Measurements from ENCODE around the gene ZCCHC8. TPM values are rescaled to one million over a fixed set of nuclear protein-coding genes. Genes with fewer than 3 reads are reported as not detected.

The ZCCHC8 gene
- total and polyA plus RNA-seq, 2 of the 8 experiments (the other 6 are each of a cell fraction or from before 2014, with no cell fraction given) = 13.8 to 28.9 TPM

GRCh38 chr12:122421821-122422729 is 78.7 kb downstream of the ZCCHC8 start, which contains the start of gene CLIP1:
Gene CLIP1, minus strand, starts transcription at chr12:122422669. Its CDS starts 42,217 bp downstream, at chr12:122380452.
- peak within 1 kb of the TSS; percentile 96; the same call in 1 of the 2 replicates for H4K8ac ChIP-seq (ENCODE audit: extremely low read depth, insufficient read depth, low read length)
- no peak within 1 kb of the TSS for H2BK20ac ChIP-seq (ENCODE audit: low read length)
- CTCF ChIA-PET (ENCODE audit: partially characterized antibody) = interaction anchor here (1.1 to 4.0 kb wide), 2 partner anchors 16 to 22 kb away, joined by 3 to 22 read pairs; no protein-coding TSS in a partner anchor
- peaks cover 0 to 10% (median 4%) of the 10 kb centered on the region in 4 experiments; a peak in 3 of 7 replicates for H3K4me1 ChIP-seq (replicated peaks in 1 of 4; ENCODE audit: control insufficient read depth in 3 of 4, insufficient read depth in 4 of 4, low read length in 3 of 4)
- H2BK5ac ChIP-seq (ENCODE audit: low read depth, low read length) = no peak within 1 kb of the TSS
- H3K4me2 ChIP-seq (ENCODE audit: insufficient read depth in 1 of 2, low read depth in 2 of 2, low read length in 2 of 2) = peak within 1 kb of the TSS; percentile 89 to 96
- H2AFZ ChIP-seq (ENCODE audit: low read length) = peak within 1 kb of the TSS; percentile 83
- H3K79me1 ChIP-seq (ENCODE audit: low read depth, low read length) = no peaks in the 10 kb centered on the region
- H3K23ac ChIP-seq (ENCODE audit: insufficient read length) = no peak within 1 kb of the TSS
- WGBS, 2 experiments (ENCODE audit: extremely low coverage in 1 of 2, insufficient coverage in 1 of 2, insufficient read length in 1 of 2, insufficient replicate concordance in 2 of 2, low coverage in 1 of 2, low lambda C conversion rate in 2 of 2, missing lambda C conversion rate in 1 of 2) = 1% methylated on average over 27 of the region's 118 CpGs; no CpG with 5 or more reads in 1 of the 2 experiments
- peak within 1 kb of the TSS; percentile 63 to 90 (median 84) for H3K9ac ChIP-seq (replicated peaks in 1 of 4; ENCODE audit: extremely low read depth in 1 of 4, low read depth in 3 of 4, low read length in 3 of 4)
- H3K27ac ChIP-seq (ENCODE audit: low read depth, low read length) = peak within 1 kb of the TSS; percentile 41; the same call in 1 of the 2 replicates
- no peak within 1 kb of the TSS for H3K56ac ChIP-seq (replicated peaks; ENCODE audit: insufficient read length, low read depth, low read length)
- H2BK120ac ChIP-seq (replicated peaks; ENCODE audit: low read depth, low read length) = peak within 1 kb of the TSS; percentile 33
- H3K4ac ChIP-seq (replicated peaks; ENCODE audit: insufficient read length, low read depth, low read length) = no peak within 1 kb of the TSS
- no peaks in the 10 kb centered on the region for H3K36me3 ChIP-seq (ENCODE audit: control insufficient read depth in 2 of 4, insufficient read depth in 4 of 4, low read length in 3 of 4)
- H2BK12ac ChIP-seq (ENCODE audit: low read depth, low read length) = no peak within 1 kb of the TSS
- H3K4me3 ChIP-seq (ENCODE audit: extremely low read depth in 1 of 4, insufficient read depth in 2 of 4, low read depth in 3 of 4, low read length in 4 of 4) = peak within 1 kb of the TSS; percentile 67 to 81 (median 72)
- H4K91ac ChIP-seq (replicated peaks; ENCODE audit: insufficient read length, low read length) = peak within 1 kb of the TSS; percentile 83
- no peaks in the 10 kb centered on the region for H4K20me1 ChIP-seq (replicated peaks in 1 of 2; ENCODE audit: control insufficient read depth in 1 of 2, insufficient read depth in 2 of 2, low read length in 2 of 2)
- H3K18ac ChIP-seq (ENCODE audit: extremely low read depth, low read length) = peak within 1 kb of the TSS; percentile 91
- H2BK15ac ChIP-seq (ENCODE audit: low read length) = 0 out of 2 replicates have a peak within 1 kb of the TSS, but pooled peaks have one; percentile 18
- H3K9me3 ChIP-seq (ENCODE audit: insufficient read depth in 2 of 2, low read depth in 1 of 2, low read length in 1 of 2) = no peaks in the 10 kb centered on the region
- FAIRE-seq (no peak), DNase-seq (ENCODE audit: low read depth in 1 of 2, low spot score in 2 of 2) (peak in 1 of 2 experiments; percentile 81)
- peaks cover 0 to 4% of the 10 kb centered on the region in 2 experiments; a peak in 1 of 4 replicates for H3K79me2 ChIP-seq (ENCODE audit: control insufficient read depth in 1 of 2, insufficient read depth in 2 of 2, low read length in 2 of 2)
- POLR2A ChIA-PET (ENCODE audit: partially characterized antibody) = interaction anchor here (0.7 to 2.9 kb wide), 7 partner anchors 10 to 88 kb away, joined by 3 to 8 read pairs (median 4); no protein-coding TSS in a partner anchor
- no peak within 1 kb of the TSS; the same call in 1 of the 2 replicates for H2AK5ac ChIP-seq (ENCODE audit: low read depth, low read length)
- peak within 1 kb of the TSS; percentile 34 for H4K5ac ChIP-seq (ENCODE audit: insufficient read length, low read depth, low read length)
- H3K27me3 ChIP-seq (replicated peaks in 1 of 4; ENCODE audit: control insufficient read depth in 3 of 4, extremely low read depth in 1 of 4, insufficient read depth in 3 of 4, low read length in 3 of 4) = no peaks in the 10 kb centered on the region
- H3K14ac ChIP-seq (ENCODE audit: insufficient read length) = no peak within 1 kb of the TSS
- peaks cover 9% of the 10 kb centered on the region for H3K23me2 ChIP-seq (ENCODE audit: low read depth, low read length)
- TF ChIP-seq SIN3A (conservative IDR thresholded peaks at IDR 0.05 in 1 of 2, IDR thresholded peaks at IDR 0.05 in 1 of 2; ENCODE audit: low read depth in 1 of 2, low read length in 2 of 2) = peak in 1 of 2 experiments; percentile 76; a peak in 2 of 4 replicates
- TF ChIP-seq KDM1A (IDR thresholded peaks at IDR 0.05; ENCODE audit: borderline replicate concordance, low read length) = no peak
- TF ChIP-seq SRF (IDR thresholded peaks at IDR 0.05; ENCODE audit: low read depth, low read length) = no peak
- TF ChIP-seq HDAC2 (IDR thresholded peaks at IDR 0.05; ENCODE audit: borderline replicate concordance in 1 of 2, low read depth in 2 of 2, low read length in 2 of 2) = 0 out of 4 replicates have a peak, but pooled peaks of 1 of the 2 experiments have one; percentile 80
- TF ChIP-seq PHF8 (conservative IDR thresholded peaks at IDR 0.05; ENCODE audit: low read depth, low read length) = peak; percentile 67
- no peak for TF ChIP-seq E2F6 (IDR thresholded peaks at IDR 0.05)
- TF ChIP-seq GTF2F1 (IDR thresholded peaks at IDR 0.05; ENCODE audit: borderline replicate concordance, low read depth, low read length) = no peak
- peak; percentile 66 for TF ChIP-seq KDM4A (IDR thresholded peaks at IDR 0.05; ENCODE audit: low read depth, low read length, severe bottlenecking)

Measured in H1 (cell line).